Neural progenitor cell (in vitro differentiated cells): Measurements from ENCODE around the gene XPC. TPM values are rescaled to one million over a fixed set of nuclear protein-coding genes. Genes with fewer than 3 reads are reported as not detected.

Experiments used
- DNase-seq: peaks from one replicate; pipeline ENCODE4 v3.0.0-alpha.2; 2016; ENCODE audit warnings: low spot score
- H2AFZ ChIP-seq: fragments of 200-600 bp; sonication (generic); replicated peaks from 2 replicates; pipeline ENCODE4 v1.6.1; 2016; ENCODE audit warnings: antibody characterized with exemption
- H3F3A ChIP-seq: fragments of 200-600 bp; sonication (generic); 2 replicates; pipeline ENCODE4 v1.6.1; 2016; ENCODE audit warnings: antibody characterized with exemption, low read depth
- H3K27ac ChIP-seq: fragments of 200-600 bp; sonication (generic); 2 replicates; pipeline ENCODE4 v1.5.1; 2016; ENCODE audit warnings: mild to moderate bottlenecking
- H3K27me3 ChIP-seq: fragments of 200-600 bp; sonication (generic); 2 replicates; pipeline ENCODE4 v1.6.1; 2016; ENCODE audit warnings: mild to moderate bottlenecking, moderate library complexity
- H3K36me3 ChIP-seq: fragments of 200-600 bp; sonication (generic); 2 replicates; pipeline ENCODE4 v1.5.1; 2016
- H3K4me1 ChIP-seq: fragments of 200-600 bp; sonication (generic); 2 replicates; pipeline ENCODE4 v1.6.1; 2016; ENCODE audit warnings: mixed run types
- H3K4me2 ChIP-seq: fragments of 200-600 bp; sonication (generic); 2 replicates; pipeline ENCODE4 v1.6.1; 2016
- H3K4me3 ChIP-seq: fragments of 200-600 bp; sonication (generic); 2 replicates; pipeline ENCODE4 v1.5.1; 2016
- H3K79me2 ChIP-seq: fragments of 200-600 bp; sonication (generic); 2 replicates; pipeline ENCODE4 v1.6.1; 2016; ENCODE audit warnings: low read depth
- H3K9ac ChIP-seq: fragments of 200-600 bp; sonication (generic); 2 replicates; pipeline ENCODE4 v1.6.1; 2016
- H3K9me3 ChIP-seq: fragments of 200-600 bp; sonication (generic); 2 replicates; pipeline ENCODE4 v1.5.1; 2016; ENCODE audit warnings: low read depth
- H4K20me1 ChIP-seq: fragments of 200-600 bp; sonication (generic); 2 replicates; pipeline ENCODE4 v1.6.1; 2016; ENCODE audit warnings: low read depth
- H3K27ac Mint-ChIP-seq: 3 replicates; pipeline ENCODE4 v1.8.0; 2021; ENCODE audit warnings: mixed read lengths
- H3K27me3 Mint-ChIP-seq: 2 replicates; pipeline ENCODE4 v1.8.0; 2022; ENCODE audit warnings: low read depth, mild to moderate bottlenecking, inconsistent platforms, moderate library complexity, mixed read lengths; ENCODE audit not compliant: insufficient read depth
- H3K36me3 Mint-ChIP-seq: 3 replicates; pipeline ENCODE4 v1.8.0; 2021; ENCODE audit warnings: mixed read lengths
- H3K4me1 Mint-ChIP-seq: 3 replicates; pipeline ENCODE4 v1.8.0; 2021; ENCODE audit warnings: mixed read lengths
- H3K4me3 Mint-ChIP-seq: 3 replicates; pipeline ENCODE4 v1.8.0; 2021; ENCODE audit warnings: mild to moderate bottlenecking, moderate library complexity, mixed read lengths
- H3K9me3 Mint-ChIP-seq: 3 replicates; pipeline ENCODE4 v1.8.0; 2020; ENCODE audit warnings: mixed read lengths
- EZH2 ChIP-seq: fragments of 200-600 bp; sonication (generic); IDR thresholded peaks from 2 replicates; pipeline ENCODE4 v1.6.1; 2017; ENCODE audit warnings: antibody characterized with exemption, mild to moderate bottlenecking, moderate library complexity
- EZH2phosphoT487 ChIP-seq: fragments of 200-600 bp; sonication (generic); IDR thresholded peaks from 2 replicates; pipeline ENCODE4 v1.6.1; 2017; ENCODE audit warnings: antibody characterized with exemption
- total RNA-seq: library from RNA; depleted of rRNA; stranded (reverse); fragments of >200 nt; gene quantifications from 2 replicates; pipeline ENCODE4 v1.2.3, GENCODE V29; 2015; ENCODE audit warnings: low replicate concordance
- TF ChIP-seq, protein P1 (sequence below): fragments of 200-600 bp; sonication (generic); IDR thresholded peaks from 2 replicates; pipeline ENCODE4 v1.5.1; 2017; ENCODE audit warnings: antibody characterized with exemption, mild to moderate bottlenecking

The XPC gene
- total RNA-seq, 1 donor from 2014 or later, result 44.1 TPM

DNA sequence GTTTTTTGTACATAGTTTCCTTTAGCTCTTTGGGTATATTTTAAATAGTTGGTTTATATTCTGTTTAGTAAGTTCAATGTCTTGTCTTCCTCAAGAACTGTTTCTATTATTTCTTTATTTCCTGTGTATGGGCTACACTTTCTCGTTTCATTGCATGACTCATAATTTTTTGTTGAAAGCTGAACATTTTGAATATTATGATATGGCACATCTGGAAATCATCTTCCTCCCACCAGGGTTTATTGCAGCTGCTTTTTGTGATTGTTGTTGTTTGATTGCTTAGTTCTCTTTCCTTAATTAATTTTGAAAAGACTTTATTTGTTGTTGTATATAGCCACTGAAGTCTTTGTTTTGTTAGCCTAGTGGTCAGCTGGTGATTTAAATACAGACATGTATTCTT is 44.1 kb upstream of the XPC start:
- Histone ChIP-seq H2AFZ (no peak overlapping the region), H3K9ac (no peak overlapping the region), H3K27ac (no peak overlapping the region), H3K27me3 (no peaks in the 10 kb centered on the region), H3F3A (no peaks in the 10 kb centered on the region), H3K36me3 (no peaks in the 10 kb centered on the region), H4K20me1 (no peaks in the 10 kb centered on the region), H3K4me1 (no peaks in the 10 kb centered on the region), H3K9me3 (peaks cover 8% of the 10 kb centered on the region), H3K4me3 (no peak overlapping the region), H3K4me2 (no peak overlapping the region), H3K79me2 (no peaks in the 10 kb centered on the region)
- Mint-ChIP-seq H3K9me3 (peaks cover 12% of the 10 kb centered on the region), H3K4me1 (peaks cover 12% of the 10 kb centered on the region), H3K27me3 (no peaks in the 10 kb centered on the region), H3K36me3 (peaks cover 1% of the 10 kb centered on the region), H3K27ac (no peak overlapping the region), H3K4me3 (no peak overlapping the region)
- no peak for DNase-seq
- TF ChIP-seq, protein P1, sequence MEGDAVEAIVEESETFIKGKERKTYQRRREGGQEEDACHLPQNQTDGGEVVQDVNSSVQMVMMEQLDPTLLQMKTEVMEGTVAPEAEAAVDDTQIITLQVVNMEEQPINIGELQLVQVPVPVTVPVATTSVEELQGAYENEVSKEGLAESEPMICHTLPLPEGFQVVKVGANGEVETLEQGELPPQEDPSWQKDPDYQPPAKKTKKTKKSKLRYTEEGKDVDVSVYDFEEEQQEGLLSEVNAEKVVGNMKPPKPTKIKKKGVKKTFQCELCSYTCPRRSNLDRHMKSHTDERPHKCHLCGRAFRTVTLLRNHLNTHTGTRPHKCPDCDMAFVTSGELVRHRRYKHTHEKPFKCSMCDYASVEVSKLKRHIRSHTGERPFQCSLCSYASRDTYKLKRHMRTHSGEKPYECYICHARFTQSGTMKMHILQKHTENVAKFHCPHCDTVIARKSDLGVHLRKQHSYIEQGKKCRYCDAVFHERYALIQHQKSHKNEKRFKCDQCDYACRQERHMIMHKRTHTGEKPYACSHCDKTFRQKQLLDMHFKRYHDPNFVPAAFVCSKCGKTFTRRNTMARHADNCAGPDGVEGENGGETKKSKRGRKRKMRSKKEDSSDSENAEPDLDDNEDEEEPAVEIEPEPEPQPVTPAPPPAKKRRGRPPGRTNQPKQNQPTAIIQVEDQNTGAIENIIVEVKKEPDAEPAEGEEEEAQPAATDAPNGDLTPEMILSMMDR, result no peak
- TF ChIP-seq EZH2 (no peak), EZH2phosphoT487 (no peak)

DNA sequence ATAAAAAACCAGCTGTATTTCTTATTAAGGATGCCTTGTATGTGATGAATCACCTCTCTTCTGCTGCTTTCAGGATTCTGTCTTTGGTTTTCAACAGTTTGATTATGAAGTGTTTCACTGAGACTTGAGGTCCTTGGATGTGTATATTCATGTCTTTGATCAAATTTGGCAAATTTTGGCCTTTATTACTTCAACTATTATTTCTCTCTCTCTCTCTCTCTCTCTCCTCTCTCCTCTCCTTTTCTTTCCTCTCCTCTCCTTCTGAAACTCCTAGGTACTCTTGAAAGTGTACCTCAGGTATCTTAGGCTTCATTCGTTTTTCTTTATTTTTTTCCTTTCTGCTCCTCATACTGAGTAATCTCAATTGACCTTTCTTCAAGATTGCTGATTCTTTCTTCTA is 43.5 kb upstream of the XPC start:
- Histone ChIP-seq H3K9ac (no peak overlapping the region), H3K4me2 (no peak overlapping the region), H4K20me1 (no peaks in the 10 kb centered on the region), H3K36me3 (no peaks in the 10 kb centered on the region), H3K79me2 (no peaks in the 10 kb centered on the region), H3K4me1 (no peaks in the 10 kb centered on the region), H2AFZ (no peak overlapping the region), H3K9me3 (peaks cover 8% of the 10 kb centered on the region), H3K27ac (no peak overlapping the region), H3F3A (no peaks in the 10 kb centered on the region), H3K4me3 (no peak overlapping the region), H3K27me3 (no peaks in the 10 kb centered on the region)
- Mint-ChIP-seq H3K4me3 (no peak overlapping the region), H3K4me1 (peaks cover 12% of the 10 kb centered on the region), H3K27ac (no peak overlapping the region), H3K36me3 (peaks cover 1% of the 10 kb centered on the region), H3K9me3 (peaks cover 12% of the 10 kb centered on the region), H3K27me3 (no peaks in the 10 kb centered on the region)
- TF ChIP-seq EZH2 (no peak), EZH2phosphoT487 (no peak)
- TF ChIP-seq, protein P1, result no peak
- no peak for DNase-seq

DNA sequence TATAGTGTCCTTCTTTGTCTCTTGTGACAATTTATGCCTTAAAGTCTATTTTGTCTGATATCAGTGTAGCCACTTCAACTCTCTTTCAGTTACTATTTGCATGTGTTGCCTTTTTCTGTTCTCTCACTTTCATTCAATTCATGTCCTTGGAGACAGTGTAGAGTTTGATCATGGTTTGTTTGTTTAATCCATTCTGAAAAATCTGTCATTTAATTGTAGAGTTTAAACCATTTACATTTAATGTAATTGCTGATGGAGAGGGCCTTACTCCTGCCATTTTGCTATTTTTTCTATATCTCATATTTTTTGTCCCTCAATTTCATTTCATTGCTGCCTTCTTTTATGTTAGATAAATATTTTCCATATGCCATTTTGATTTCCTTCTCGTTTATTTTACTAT is 42.5 kb upstream of the XPC start:
- no peaks in the 10 kb centered on the region for H3K27me3 ChIP-seq

More for the DNA sequence above, 42.5 kb upstream of the XPC start:
- Histone ChIP-seq H3K9me3 (peaks cover 8% of the 10 kb centered on the region), H3F3A (no peaks in the 10 kb centered on the region), H4K20me1 (no peaks in the 10 kb centered on the region), H3K79me2 (no peaks in the 10 kb centered on the region), H3K4me2 (no peak overlapping the region), H3K9ac (no peak overlapping the region), H3K4me3 (no peak overlapping the region), H3K27ac (no peak overlapping the region), H3K36me3 (no peaks in the 10 kb centered on the region), H3K4me1 (no peaks in the 10 kb centered on the region), H2AFZ (no peak overlapping the region)
- Mint-ChIP-seq H3K4me1 (peaks cover 8% of the 10 kb centered on the region), H3K9me3 (peaks cover 12% of the 10 kb centered on the region), H3K27ac (no peak overlapping the region), H3K4me3 (no peak overlapping the region), H3K36me3 (peaks cover 1% of the 10 kb centered on the region), H3K27me3 (peaks cover 2% of the 10 kb centered on the region)
- DNase-seq, result no peak
- no peak for TF ChIP-seq EZH2phosphoT487
- TF ChIP-seq, protein P1, result no peak
